GM12878 (cell line): ENCODE results near the gene CNDP2. TPM values are rescaled to one million over a fixed set of nuclear protein-coding genes. Genes with fewer than 3 reads are reported as not detected.

ENCODE experiments used
- ATAC-seq: fragments of 200-7000 bp; cut with Tn5 transposase; 3 replicates; pipeline ENCODE4 v1.9.1; 2020; ENCODE audit warnings: mild to moderate bottlenecking, moderate library complexity
- BruUV-seq: library from RNA; stranded (reverse); fragments of 400-500 nt; replicated peaks from 2 replicates; lab custom pipeline; 2021; lab: Mats Ljungman, UMichigan
- CTCF ChIA-PET: fragments of 300-600 bp; sonication (Branson Sonifier 250); formaldehyde crosslinking; extraction: SDS; loops from one replicate; lab custom pipeline; 2021; ENCODE audit warnings: inconsistent platforms; lab: Yijun Ruan, JAX
- POLR2A ChIA-PET: fragments of 350-600 bp; formaldehyde crosslinking; extraction: SDS; loops from one replicate; lab custom pipeline; 2021; ENCODE audit warnings: inconsistent platforms; lab: Charles Lee
- RAD21 ChIA-PET: fragments of 300-600 bp; sonication (Branson Sonifier 250); formaldehyde crosslinking; loops from one replicate; lab custom pipeline; 2023; ENCODE audit warnings: antibody characterized with exemption; ENCODE audit not compliant: unreplicated experiment; lab: Charles Lee
- SMC1A ChIA-PET: fragments of 300-600 bp; sonication (Branson Sonifier 250); formaldehyde crosslinking; loops from one replicate; lab custom pipeline; 2023; ENCODE audit not compliant: unreplicated experiment, uncharacterized antibody; lab: Charles Lee
- DNase-seq: peaks from one replicate; pipeline ENCODE4 v3.0.0-alpha.2; 2011; ENCODE audit warnings: low read depth, low spot score
- FAIRE-seq: peaks from 3 replicates; lab custom pipeline; 2011; peaks lifted over from hg19 to GRCh38; lab: Jason Lieb, UNC
- H2AFZ ChIP-seq: 2 replicates; pipeline ENCODE4 v1.6.0; 2011; ENCODE audit warnings: low read depth, low read length, control low read depth; ENCODE audit not compliant: control insufficient read depth
- H3K27ac ChIP-seq: 2 replicates; pipeline ENCODE4 v1.5.1; 2011; ENCODE audit warnings: control low read depth; ENCODE audit not compliant: control insufficient read depth, insufficient read depth
- H3K27me3 ChIP-seq, 2 experiments: replicated peaks in 1 of 2; 2 replicates each; pipeline versions ENCODE4 v1.6.0 to v1.6.1; 2011; ENCODE audit warnings: low read length in 1 of 2; ENCODE audit not compliant: control insufficient read depth in 2 of 2, insufficient read depth in 2 of 2
- H3K36me3 ChIP-seq, 2 experiments: 2 replicates each; pipeline ENCODE4 v1.5.1; 2011; ENCODE audit warnings: low read length in 1 of 2; ENCODE audit not compliant: control insufficient read depth in 2 of 2, insufficient read depth in 2 of 2
- H3K4me1 ChIP-seq: 2 replicates; pipeline ENCODE4 v1.6.1; 2011; ENCODE audit warnings: mild to moderate bottlenecking, low read length, moderate library complexity, mixed read lengths; ENCODE audit not compliant: control insufficient read depth, insufficient read depth
- H3K4me2 ChIP-seq: 2 replicates; pipeline ENCODE4 v1.6.0; 2011; ENCODE audit warnings: control low read depth; ENCODE audit not compliant: control insufficient read depth, insufficient read depth
- H3K4me3 ChIP-seq: fragments of 200-600 bp; sonication (generic); 2 replicates; pipeline ENCODE4 v1.5.1; 2016
- H3K79me2 ChIP-seq: 2 replicates; pipeline ENCODE4 v1.6.0; 2011; ENCODE audit warnings: low read length; ENCODE audit not compliant: control insufficient read depth, insufficient read depth
- H3K9ac ChIP-seq: 2 replicates; pipeline ENCODE4 v1.8.0; 2011; ENCODE audit warnings: low read length, control low read depth, mixed read lengths; ENCODE audit not compliant: control insufficient read depth, insufficient read depth
- H3K9me3 ChIP-seq: replicated peaks from 3 replicates; pipeline ENCODE4 v1.5.1; 2011; ENCODE audit warnings: mild to moderate bottlenecking, low read length; ENCODE audit not compliant: control insufficient read depth, insufficient read depth
- H4K20me1 ChIP-seq: 2 replicates; pipeline ENCODE4 v1.6.0; 2011; ENCODE audit not compliant: control insufficient read depth, insufficient read depth
- ATF2 ChIP-seq: IDR thresholded peaks from 2 replicates; pipeline ENCODE4 v1.6.1; 2012; ENCODE audit warnings: low read length, inconsistent platforms
- CHD4 ChIP-seq: fragments of 200-600 bp; sonication (generic); IDR thresholded peaks from 2 replicates; pipeline ENCODE4 v1.6.1; 2016; ENCODE audit warnings: mild to moderate bottlenecking
- ESRRA ChIP-seq: IDR thresholded peaks from 2 replicates; pipeline ENCODE4 v1.6.1; 2012; ENCODE audit warnings: mild to moderate bottlenecking, low read length, improper control_type of control experiment
- ETV6 ChIP-seq, 2 experiments: fragments of 450-650 bp in 1 of 2; IDR thresholded peaks in 1 of 2; conservative IDR thresholded peaks in 1 of 2; 2 replicates each; pipeline ENCODE4 v1.6.1; 2014; ENCODE audit warnings: antibody characterized with exemption in 1 of 2, borderline replicate concordance in 1 of 2, low read depth in 1 of 2, mild to moderate bottlenecking in 1 of 2, moderate library complexity in 1 of 2
- IKZF2 ChIP-seq, 2 experiments: fragments of 450-650 bp; IDR thresholded peaks; 2 replicates each; pipeline ENCODE4 v1.6.1; 2017; ENCODE audit warnings: mild to moderate bottlenecking in 2 of 2, moderate library complexity in 2 of 2
- MYC ChIP-seq: IDR thresholded peaks from 2 replicates; pipeline ENCODE4 v1.6.1; 2011; ENCODE audit warnings: mild to moderate bottlenecking, low read length, moderate library complexity, inconsistent platforms; ENCODE audit not compliant: insufficient read depth, insufficient replicate concordance, insufficient read length, severe bottlenecking
- NBN ChIP-seq: fragments of 450-650 bp; IDR thresholded peaks from 2 replicates; pipeline ENCODE4 v1.6.1; 2016
- NR2F1 ChIP-seq: fragments of 450-650 bp; conservative IDR thresholded peaks from 2 replicates; pipeline ENCODE4 v1.6.1; 2017; ENCODE audit warnings: mild to moderate bottlenecking
- SMAD5 ChIP-seq: IDR thresholded peaks from 2 replicates; pipeline ENCODE4 v1.6.1; 2016; ENCODE audit warnings: antibody characterized with exemption, low read depth
- TCF3 ChIP-seq: IDR thresholded peaks from 2 replicates; pipeline ENCODE4 v1.6.1; 2012; ENCODE audit warnings: low read depth, mild to moderate bottlenecking, low read length, borderline replicate concordance; ENCODE audit not compliant: insufficient read depth
- ZNF592 ChIP-seq: fragments of 450-650 bp; IDR thresholded peaks from 2 replicates; pipeline ENCODE4 v1.6.1; 2017; ENCODE audit warnings: mild to moderate bottlenecking, moderate library complexity
- ZZZ3 ChIP-seq: IDR thresholded peaks from 2 replicates; pipeline ENCODE4 v1.6.1; 2011; ENCODE audit warnings: low read depth; ENCODE audit not compliant: control insufficient read depth, insufficient read length
- WGBS: methylation state at CpG from one replicate; pipeline ENCODE4 v1.1.6; 2016; ENCODE audit warnings: low lambda C conversion rate; ENCODE audit not compliant: insufficient replicate concordance, insufficient coverage; ENCODE audit errors: missing lambda C conversion rate; 5-methylcytosine and 5-hydroxymethylcytosine counted together
- in situ Hi-C: fragments of 300-500 bp; cut with MboI; formaldehyde crosslinking; loops from 9 replicates; pipeline ENCODE4 v1.14.3; 2018; ENCODE audit warnings: mixed read lengths
- intact Hi-C: fragments of 100-400 bp; cut with micrococcal nuclease; formaldehyde crosslinking; loops from one replicate; pipeline ENCODE4 v1.14.2; 2022; ENCODE audit not compliant: unreplicated experiment
- polyA plus RNA-seq, 11 experiments: library from polyadenylated mRNA; depleted of rRNA in 4 of 11; unstranded in 6 of 11; stranded (reverse) in 5 of 11; fragments of >200 nt; fragmentation: Nextera tagmentation in 4 of 11; fragmentation: Illumina TruSeq in 1 of 11; extraction: Ambion mirVana in 4 of 11; extraction: Trizol in 1 of 11; gene quantifications; 1 replicate in 1 of 11; 2 replicates in 10 of 11; pipeline versions ENCODE4 v1.2.1 to v1.2.3, GENCODE V29; 2011 to 2016; ENCODE audit warnings: inconsistent platforms in 2 of 11, missing spikeins in 2 of 11, low read depth in 1 of 11
- total RNA-seq, 4 experiments: library from RNA; depleted of rRNA in 3 of 4; stranded (reverse); fragments of >200 nt in 3 of 4; fragmentation: Illumina TruSeq in 1 of 4; extraction: Trizol in 1 of 4; gene quantifications; 2 replicates each; pipeline versions ENCODE4 v1.2.1 to v1.2.3, GENCODE V29; 2013 to 2021

Gene CNDP2
- total and polyA plus RNA-seq, 10 of the 15 experiments (the other 5 are each of a cell fraction or from before 2014, with no cell fraction given), result 63.5 to 213 (median 158) TPM

GRCh38 chr18:74496508-74497323, 553 bp downstream of the CNDP2 start (continued):
- no peak for TF ChIP-seq ZNF592
- TF ChIP-seq MYC, result peak; percentile 23
- no peak for TF ChIP-seq NBN
- no peak for TF ChIP-seq TCF3

- Histone ChIP-seq H3K79me2 (peaks cover 55% of the 10 kb centered on the region), H3K27ac (peak overlapping the region; percentile 76), H3K9me3 (no peaks in the 10 kb centered on the region), H3K9ac (peak overlapping the region; percentile 83; the same call in 1 of the 2 replicates), H3K27me3 (no peaks in the 10 kb centered on the region), H3K36me3 (peaks cover 0 to 3% of the 10 kb centered on the region in 2 experiments; a peak in 1 of 4 replicates), H4K20me1 (no peaks in the 10 kb centered on the region), H3K4me2 (peak overlapping the region; percentile 98), H3K4me3 (peak overlapping the region; percentile 80), H2AFZ (no peak overlapping the region), H3K4me1 (peaks cover 18% of the 10 kb centered on the region)
- no TSS peak for BruUV-seq
- TF ChIP-seq ETV6 (conservative IDR thresholded peaks at IDR 0.05 in 1 of 2, IDR thresholded peaks at IDR 0.05 in 1 of 2; ENCODE audit: borderline replicate concordance in 1 of 2, low read depth in 1 of 2) (no peak), ATF2 (no peak), MYC (no peak), SMAD5 (no peak), NR2F1 (no peak), CHD4 (no peak), ESRRA (no peak), IKZF2 (IDR thresholded peaks at IDR 0.05) (no peak), ZZZ3 (no peak)
- RAD21 ChIA-PET, result no interaction called here
- intact Hi-C loops (loop anchor here (5.0 to 10.0 kb wide), 4 partner anchors 205 to 1998 kb away; partner anchors contain the start of genes CYB5A, FBXO15, PTGR3 and TIMM21), in situ Hi-C loops (loop anchor here (5.0 kb wide), 3 partner anchors 100 to 300 kb away; partner anchors contain the start of gene ZNF407)
- DNase-seq (no peak), FAIRE-seq (no peak), ATAC-seq (no peak)
- 21% methylated on average over 8 of the region's 8 CpGs for WGBS
- CTCF ChIA-PET, result interaction anchor here (0.6 kb wide), 2 partner anchors 206 to 527 kb away, joined by 3 read pairs; partner anchors contain the start of gene CYB5A
- POLR2A ChIA-PET, result interaction anchor here (0.9 kb wide), 1 partner anchor 50 kb away, joined by 3 read pairs; no protein-coding TSS in a partner anchor
- SMC1A ChIA-PET, result no interaction called here
These were observed 1.1 kb downstream of the CNDP2 start for GRCh38 chr18:74497324-74497676.
